Keratinocyte (primary cell): ENCODE results near the gene UBR3.

Experiments
- CTCF ChIP-seq, 3 experiments: IDR thresholded peaks in 1 of 3; conservative IDR thresholded peaks in 1 of 3; optimal IDR thresholded peaks in 1 of 3; 2 replicates in 2 of 3; 3 replicates in 1 of 3; pipeline versions ENCODE3 to v1.5.1; 2011; ENCODE audit warnings: low read length in 3 of 3, mild to moderate bottlenecking in 3 of 3, moderate library complexity in 2 of 3, control low read depth in 1 of 3, inconsistent platforms in 1 of 3; ENCODE audit not compliant: insufficient read depth in 2 of 3; ENCODE audit errors: extremely low read depth in 1 of 3
- EZH2 ChIP-seq: IDR thresholded peaks from one replicate; pipeline ENCODE4 v1.6.1; 2012; ENCODE audit warnings: inconsistent platforms, mild to moderate bottlenecking, low read length, moderate library complexity

- TF ChIP-seq CTCF (optimal IDR thresholded peaks at IDR 0.05 in 1 of 3, IDR thresholded peaks at IDR 0.05 in 1 of 3, conservative IDR thresholded peaks at IDR 0.05 in 1 of 3; ENCODE audit: extremely low read depth in 1 of 3, insufficient read depth in 2 of 3, low read length in 3 of 3) (no peak), EZH2 (no peak)
Observed at GRCh38 chr2:169828141-169828811, 1.0 kb downstream of the UBR3 start.
